ENCODE measurements around the gene ABCF2. TPM values are rescaled to one million over a fixed set of nuclear protein-coding genes. Genes with fewer than 3 reads are reported as not detected.
A peak's percentile ranks its signal among the peaks of the same experiment; 100 is the strongest.

ABCF2 gene
- total and polyA plus RNA-seq, 2 donors from 2014 or later: 22.5 to 30.8 TPM

GRCh38 chr7:151251328-151251688 is 24.3 kb upstream of the ABCF2 start:
- Histone ChIP-seq H3K27me3 (ENCODE audit: control insufficient read depth, insufficient read depth, low read length) (no peaks in the 10 kb centered on the region), H3K4me1 (ENCODE audit: control insufficient read depth in 2 of 3, insufficient read depth in 2 of 3, low read depth in 1 of 3, low read length in 3 of 3) (peaks cover 10 to 42% (median 18%) of the 10 kb centered on the region in 3 donors), H3K9me3 (ENCODE audit: control insufficient read depth in 2 of 3, insufficient read depth in 1 of 3, low read length in 3 of 3) (no peaks in the 10 kb centered on the region), H3K9ac (ENCODE audit: low read length in 3 of 3) (peak overlapping the region; percentile 30 to 55 (median 32)), H3K27ac (ENCODE audit: low read depth in 2 of 2, low read length in 2 of 2) (peak overlapping the region; percentile 77 to 78), H3K36me3 (ENCODE audit: control insufficient read depth in 2 of 3, insufficient read depth in 3 of 3, low read length in 3 of 3) (no peaks in the 10 kb centered on the region), H3K4me3 (ENCODE audit: low read length in 3 of 3) (peak overlapping the region in 2 of 3 donors; percentile 54 to 70)
- FAIRE-seq (no peak), DNase-seq (peak in 4 of 5 donors; percentile 58 to 88 (median 74))
- intact Hi-C loops (cut with DNase I): no loop called here
- TF ChIP-seq CTCF (IDR thresholded peaks at IDR 0.05; ENCODE audit: borderline replicate concordance, extremely low read depth, insufficient read depth): no peak

- H3K4me3 ChIP-seq (ENCODE audit: low read length in 3 of 3): peak overlapping the region in 2 of 3 donors; percentile 54 to 70
- H3K9me3 ChIP-seq (ENCODE audit: control insufficient read depth in 2 of 3, insufficient read depth in 1 of 3, low read length in 3 of 3): no peaks in the 10 kb centered on the region
- H3K27me3 ChIP-seq (ENCODE audit: control insufficient read depth, insufficient read depth, low read length): no peaks in the 10 kb centered on the region
- no peak for TF ChIP-seq CTCF (IDR thresholded peaks at IDR 0.05; ENCODE audit: borderline replicate concordance, extremely low read depth, insufficient read depth)
- H3K36me3 ChIP-seq (ENCODE audit: control insufficient read depth in 2 of 3, insufficient read depth in 3 of 3, low read length in 3 of 3): no peaks in the 10 kb centered on the region
- no peak for FAIRE-seq
- intact Hi-C loops (cut with DNase I): no loop called here
- H3K4me1 ChIP-seq (ENCODE audit: control insufficient read depth in 2 of 3, insufficient read depth in 2 of 3, low read depth in 1 of 3, low read length in 3 of 3): peaks cover 10 to 47% (median 18%) of the 10 kb centered on the region in 3 donors
- H3K27ac ChIP-seq (ENCODE audit: low read depth in 2 of 2, low read length in 2 of 2): peak overlapping the region; percentile 34 to 65
- peak in 3 of 5 donors; percentile 24 to 39 (median 36) for DNase-seq
- peak overlapping the region in 1 of 3 donors; percentile 22 for H3K9ac ChIP-seq (ENCODE audit: low read length in 3 of 3)
These were observed 23.5 kb upstream of the ABCF2 start for GRCh38 chr7:151250181-151251132.

GRCh38 chr7:151249732-151250072 is 22.7 kb upstream of the ABCF2 start:
- Histone ChIP-seq H3K27ac (ENCODE audit: low read depth in 2 of 2, low read length in 2 of 2) (peak overlapping the region; percentile 65 to 89), H3K4me3 (ENCODE audit: low read length in 3 of 3) (peak overlapping the region in 1 of 3 donors; percentile 56), H3K9me3 (ENCODE audit: control insufficient read depth in 2 of 3, insufficient read depth in 1 of 3, low read length in 3 of 3) (no peaks in the 10 kb centered on the region), H3K36me3 (ENCODE audit: control insufficient read depth in 2 of 3, insufficient read depth in 3 of 3, low read length in 3 of 3) (no peaks in the 10 kb centered on the region), H3K4me1 (ENCODE audit: control insufficient read depth in 2 of 3, insufficient read depth in 2 of 3, low read depth in 1 of 3, low read length in 3 of 3) (peaks cover 10 to 54% (median 22%) of the 10 kb centered on the region in 3 donors), H3K9ac (ENCODE audit: low read length in 3 of 3) (peak overlapping the region in 1 of 3 donors; percentile 71), H3K27me3 (ENCODE audit: control insufficient read depth, insufficient read depth, low read length) (no peaks in the 10 kb centered on the region)
- FAIRE-seq (no peak), DNase-seq (peak; percentile 61 to 84 (median 82))
- no peak for TF ChIP-seq CTCF (IDR thresholded peaks at IDR 0.05; ENCODE audit: borderline replicate concordance, extremely low read depth, insufficient read depth)
- intact Hi-C loops (cut with DNase I): loop anchor here (10.0 kb wide), 1 partner anchor 55 kb away; no protein-coding TSS in a partner anchor

Data from kidney (tissue), 14 donors.